ENCODE measurements around the gene RTTN.

DNA sequence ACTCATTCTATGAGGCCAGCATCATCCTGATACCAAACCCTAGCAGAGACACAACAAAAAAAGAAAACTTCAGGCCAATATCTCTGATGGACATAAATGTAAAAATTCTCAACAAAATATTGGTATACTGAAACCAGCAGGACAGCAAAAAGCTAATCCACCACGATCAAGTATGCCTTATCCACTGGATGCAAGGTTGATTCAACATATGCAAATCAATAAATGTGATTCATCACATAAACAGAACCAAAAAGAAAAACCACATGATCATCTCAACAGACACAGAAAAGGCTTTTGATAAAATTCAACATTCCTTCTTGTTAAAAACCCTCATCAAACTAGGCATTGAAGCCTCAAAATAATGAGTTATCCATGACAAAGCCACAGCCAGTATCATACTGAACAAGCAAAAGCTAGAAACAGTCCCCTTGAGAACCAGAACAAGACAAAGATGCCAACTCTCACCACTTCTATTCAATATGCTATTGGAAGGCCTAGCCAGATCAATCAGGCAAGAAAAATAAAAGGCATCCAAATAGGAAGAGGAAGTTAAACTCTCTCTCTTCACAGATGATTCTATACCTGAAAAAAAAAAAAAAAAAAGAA is 45.3 kb downstream of the RTTN start:
- no peak for TF ChIP-seq EZH2phosphoT487 (IDR thresholded peaks at IDR 0.05; ENCODE audit: borderline replicate concordance)
- TF ChIP-seq, protein P1, sequence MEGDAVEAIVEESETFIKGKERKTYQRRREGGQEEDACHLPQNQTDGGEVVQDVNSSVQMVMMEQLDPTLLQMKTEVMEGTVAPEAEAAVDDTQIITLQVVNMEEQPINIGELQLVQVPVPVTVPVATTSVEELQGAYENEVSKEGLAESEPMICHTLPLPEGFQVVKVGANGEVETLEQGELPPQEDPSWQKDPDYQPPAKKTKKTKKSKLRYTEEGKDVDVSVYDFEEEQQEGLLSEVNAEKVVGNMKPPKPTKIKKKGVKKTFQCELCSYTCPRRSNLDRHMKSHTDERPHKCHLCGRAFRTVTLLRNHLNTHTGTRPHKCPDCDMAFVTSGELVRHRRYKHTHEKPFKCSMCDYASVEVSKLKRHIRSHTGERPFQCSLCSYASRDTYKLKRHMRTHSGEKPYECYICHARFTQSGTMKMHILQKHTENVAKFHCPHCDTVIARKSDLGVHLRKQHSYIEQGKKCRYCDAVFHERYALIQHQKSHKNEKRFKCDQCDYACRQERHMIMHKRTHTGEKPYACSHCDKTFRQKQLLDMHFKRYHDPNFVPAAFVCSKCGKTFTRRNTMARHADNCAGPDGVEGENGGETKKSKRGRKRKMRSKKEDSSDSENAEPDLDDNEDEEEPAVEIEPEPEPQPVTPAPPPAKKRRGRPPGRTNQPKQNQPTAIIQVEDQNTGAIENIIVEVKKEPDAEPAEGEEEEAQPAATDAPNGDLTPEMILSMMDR (conservative IDR thresholded peaks at IDR 0.05; ENCODE audit: low read length): no peak
